ENCODE measurements around the gene GNB1L.
A peak's percentile ranks its signal among the peaks of the same experiment; 100 is the strongest.

The GNB1L gene

DNA sequence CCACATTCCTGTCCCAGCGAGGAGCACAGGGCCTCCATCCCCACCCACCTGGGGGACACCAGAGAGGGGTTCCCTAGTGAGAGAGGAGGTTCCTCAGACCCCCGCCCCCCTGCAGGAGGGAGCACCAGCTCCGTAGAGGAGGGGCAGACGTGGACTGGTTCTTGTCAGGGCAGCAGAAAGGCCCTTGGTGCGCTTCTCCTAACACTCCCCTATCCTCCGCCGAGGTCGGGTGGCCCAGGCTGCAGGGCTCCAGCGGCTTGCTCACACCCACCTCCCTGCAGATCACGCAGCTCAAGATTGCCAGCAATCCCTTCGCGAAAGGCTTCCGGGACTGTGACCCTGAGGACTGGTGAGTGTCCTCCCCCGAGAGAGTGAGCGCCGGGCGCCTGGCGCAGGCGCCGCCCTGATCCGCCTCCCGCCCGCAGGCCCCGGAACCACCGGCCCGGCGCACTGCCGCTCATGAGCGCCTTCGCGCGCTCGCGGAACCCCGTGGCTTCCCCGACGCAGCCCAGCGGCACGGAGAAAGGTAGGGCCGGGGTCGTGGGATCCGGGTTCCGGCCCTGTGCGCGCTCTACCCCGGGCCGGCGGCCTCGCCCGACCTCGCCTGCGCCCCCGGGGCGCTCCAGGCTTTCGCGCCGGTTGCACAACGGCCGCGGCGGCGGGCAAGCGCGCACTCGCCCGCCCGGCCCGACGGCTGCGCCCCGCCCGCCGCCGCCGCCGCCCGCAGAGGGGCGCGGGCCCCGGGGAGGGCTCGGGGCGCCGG, 89.0 kb downstream of the GNB1L start:
- DNase-seq (ENCODE audit: low read depth in 3 of 3, low spot score in 1 of 3) = no peak

DNA sequence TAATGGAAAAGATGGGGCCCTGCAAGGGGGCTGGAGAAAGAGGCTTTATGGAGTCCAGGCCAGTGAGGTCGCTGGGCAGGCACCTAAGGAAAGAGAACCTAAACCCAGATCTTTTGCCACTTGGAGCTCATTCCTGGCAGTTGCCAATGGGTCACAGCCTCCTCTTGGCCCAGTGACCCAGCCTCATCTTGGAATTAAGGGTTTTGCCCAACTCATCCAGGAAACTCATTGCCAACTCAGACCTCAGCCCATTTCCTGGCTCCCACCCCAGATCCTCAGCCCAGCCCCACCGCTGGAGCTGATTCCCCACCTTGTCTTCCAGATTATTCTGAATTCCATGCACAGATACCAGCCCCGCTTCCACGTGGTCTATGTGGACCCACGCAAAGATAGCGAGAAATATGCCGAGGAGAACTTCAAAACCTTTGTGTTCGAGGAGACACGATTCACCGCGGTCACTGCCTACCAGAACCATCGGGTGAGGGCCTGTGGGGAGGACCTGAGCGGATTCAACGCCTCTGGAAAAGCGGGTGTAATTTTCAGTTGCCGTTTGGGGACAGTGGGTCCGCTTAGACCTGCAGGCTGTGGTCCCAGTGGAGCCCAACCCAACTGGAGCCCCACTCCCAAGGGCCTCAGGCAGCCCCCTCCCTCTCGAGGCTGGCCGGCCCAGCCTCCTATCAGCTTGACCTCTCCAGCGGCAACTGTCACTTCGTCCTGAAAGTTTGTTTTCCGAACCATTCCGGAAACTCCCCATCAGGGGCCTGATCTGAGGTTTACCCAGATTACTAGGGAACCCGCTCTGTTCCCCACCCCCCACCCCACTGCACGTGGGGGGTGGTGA, 89.8 kb downstream of the GNB1L start:
- no peak for DNase-seq (ENCODE audit: low read depth in 3 of 3, low spot score in 1 of 3)

DNA sequence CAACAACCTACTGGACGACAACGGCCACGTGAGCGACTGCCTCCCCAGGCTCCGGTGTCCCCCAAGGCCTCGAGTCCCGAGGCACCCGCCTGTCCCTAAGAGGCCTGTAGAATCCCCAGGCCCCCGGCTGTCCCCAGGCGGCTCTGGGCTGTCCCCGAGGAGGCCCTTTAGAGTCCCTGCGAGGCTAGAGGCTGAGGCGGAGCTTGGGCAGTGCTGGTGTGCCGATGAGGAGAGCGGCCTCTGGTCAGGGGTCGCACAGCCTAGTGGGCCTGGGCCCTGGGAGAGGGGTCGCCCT, 90.4 kb downstream of the GNB1L start:
- no peak for DNase-seq (ENCODE audit: low read depth in 3 of 3, low spot score in 1 of 3)

DNA sequence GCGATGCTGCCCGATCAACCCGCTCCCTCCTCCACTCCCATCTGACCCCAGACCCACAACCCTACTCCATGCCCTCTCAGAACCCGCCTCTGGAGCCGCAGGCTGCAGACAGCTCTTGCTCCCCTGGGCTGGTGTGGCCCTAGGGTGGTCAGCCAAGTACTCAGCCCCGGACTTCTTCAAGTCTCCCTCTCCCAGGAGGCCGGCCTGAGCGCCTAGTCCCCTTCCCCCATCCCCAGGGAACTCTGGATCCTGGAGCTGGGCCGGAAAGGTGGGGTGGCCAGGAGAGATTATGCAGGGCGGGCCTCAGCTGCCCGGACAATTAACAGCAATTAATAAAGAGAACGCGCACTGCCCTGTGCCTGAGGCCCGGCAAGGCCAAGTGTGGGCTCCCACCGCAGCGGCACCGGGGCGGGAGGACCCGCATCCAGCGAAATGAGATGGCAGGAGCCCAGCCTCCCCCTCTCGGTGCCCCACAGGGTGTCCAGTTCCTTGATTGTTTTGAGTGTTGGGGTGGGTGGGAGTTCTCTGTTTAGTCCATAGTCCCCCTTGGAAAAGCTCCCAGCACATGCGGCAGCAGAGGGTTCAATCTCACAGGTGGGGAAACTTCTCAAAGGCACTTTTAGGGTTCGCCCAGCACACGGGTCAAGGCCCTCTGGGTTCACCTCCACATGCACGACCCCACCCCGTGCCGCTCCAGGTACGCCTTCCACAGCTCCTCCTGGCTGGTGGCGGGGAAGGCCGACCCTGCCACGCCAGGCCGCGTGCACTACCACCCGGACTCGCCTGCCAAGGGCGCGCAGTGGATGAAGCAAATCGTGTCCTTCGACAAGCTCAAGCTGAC, 91.0 kb downstream of the GNB1L start:
- no peak for DNase-seq (ENCODE audit: low read depth in 3 of 3, low spot score in 1 of 3)

DNA sequence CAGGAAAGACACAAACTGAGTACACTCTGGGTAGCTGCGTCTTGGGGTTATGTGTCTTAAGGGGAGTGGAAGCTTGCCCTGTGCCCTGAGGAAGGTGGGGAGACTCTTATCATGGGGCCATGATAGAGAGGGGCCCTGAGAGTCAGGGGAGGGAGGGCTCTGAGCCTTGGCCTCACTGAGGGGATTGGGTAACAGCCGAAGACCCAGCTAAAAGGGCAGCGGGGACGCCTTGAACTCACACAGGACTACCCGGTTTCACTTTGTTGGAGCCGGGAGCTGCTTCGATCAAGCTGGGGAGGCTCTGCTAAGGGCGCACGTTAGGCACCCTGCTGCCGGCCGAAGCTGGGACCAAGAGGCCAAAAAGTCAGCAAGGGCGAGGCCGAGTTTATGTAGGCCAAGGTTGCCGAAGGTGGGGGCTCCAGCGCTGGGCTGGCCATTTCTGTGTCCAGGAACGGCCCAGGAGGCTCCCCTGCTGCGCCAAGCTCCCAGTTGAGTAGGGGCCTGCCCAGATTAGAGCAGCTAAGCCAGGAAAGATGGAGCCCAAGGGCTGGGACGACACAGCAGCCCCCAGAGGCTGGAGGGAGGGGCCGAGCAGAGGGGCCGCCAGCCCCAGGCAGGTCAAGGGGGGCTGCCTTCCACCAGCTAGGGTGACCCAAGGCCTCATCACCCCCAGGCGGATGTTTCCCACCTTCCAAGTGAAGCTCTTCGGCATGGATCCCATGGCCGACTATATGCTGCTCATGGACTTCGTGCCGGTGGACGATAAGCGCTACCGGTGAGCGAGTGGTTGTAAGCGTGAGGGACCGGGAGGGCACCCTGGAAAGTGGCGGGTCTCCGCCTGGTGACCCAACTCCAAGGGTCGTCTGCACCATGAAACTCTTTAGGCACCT, 91.9 kb downstream of the GNB1L start:
- DNase-seq (ENCODE audit: low read depth in 3 of 3, low spot score in 1 of 3) = no peak

DNA sequence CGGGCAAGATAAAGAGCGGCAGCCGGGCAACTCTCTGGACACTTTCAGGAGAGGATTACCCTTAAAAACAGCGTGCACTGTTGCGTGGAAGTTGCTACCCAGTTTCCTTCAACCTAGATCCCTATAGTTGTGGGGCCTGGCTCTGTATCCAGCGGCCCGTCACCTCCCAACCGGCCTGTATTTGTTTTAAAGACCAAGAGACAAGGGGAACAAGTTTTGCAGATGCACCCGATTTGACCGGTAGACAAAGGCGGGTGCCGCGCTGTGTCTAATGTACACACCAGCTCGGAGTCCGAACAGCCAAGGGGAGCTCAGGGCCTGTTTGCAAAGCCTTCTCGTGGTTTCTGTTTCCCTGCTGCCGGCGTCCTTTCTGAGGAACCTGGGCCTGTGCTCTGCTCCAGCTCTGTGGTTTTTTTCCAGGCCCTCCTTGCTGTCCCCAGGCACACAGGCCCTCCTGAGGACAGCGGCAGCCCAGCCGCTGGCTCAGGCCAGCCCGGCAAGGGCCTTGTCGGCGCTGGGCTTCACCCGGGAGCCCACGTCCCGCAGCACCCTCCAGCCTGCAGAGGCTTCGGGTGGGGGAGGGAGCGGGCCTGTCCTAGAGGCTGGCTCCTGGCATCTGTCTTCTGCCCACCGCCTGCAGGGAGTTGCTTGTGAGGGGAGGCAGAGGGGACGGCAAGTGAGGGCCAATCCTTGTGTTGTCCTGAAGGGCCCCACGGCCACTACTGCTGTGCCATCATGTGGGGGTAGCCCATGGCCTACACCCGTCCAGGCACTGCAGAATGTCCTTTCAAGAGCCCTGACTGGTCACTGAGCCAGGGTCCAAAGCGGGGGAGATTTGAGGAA, 92.7 kb downstream of the GNB1L start:
- no peak for DNase-seq (ENCODE audit: low read depth in 3 of 3, low spot score in 1 of 3)

DNA sequence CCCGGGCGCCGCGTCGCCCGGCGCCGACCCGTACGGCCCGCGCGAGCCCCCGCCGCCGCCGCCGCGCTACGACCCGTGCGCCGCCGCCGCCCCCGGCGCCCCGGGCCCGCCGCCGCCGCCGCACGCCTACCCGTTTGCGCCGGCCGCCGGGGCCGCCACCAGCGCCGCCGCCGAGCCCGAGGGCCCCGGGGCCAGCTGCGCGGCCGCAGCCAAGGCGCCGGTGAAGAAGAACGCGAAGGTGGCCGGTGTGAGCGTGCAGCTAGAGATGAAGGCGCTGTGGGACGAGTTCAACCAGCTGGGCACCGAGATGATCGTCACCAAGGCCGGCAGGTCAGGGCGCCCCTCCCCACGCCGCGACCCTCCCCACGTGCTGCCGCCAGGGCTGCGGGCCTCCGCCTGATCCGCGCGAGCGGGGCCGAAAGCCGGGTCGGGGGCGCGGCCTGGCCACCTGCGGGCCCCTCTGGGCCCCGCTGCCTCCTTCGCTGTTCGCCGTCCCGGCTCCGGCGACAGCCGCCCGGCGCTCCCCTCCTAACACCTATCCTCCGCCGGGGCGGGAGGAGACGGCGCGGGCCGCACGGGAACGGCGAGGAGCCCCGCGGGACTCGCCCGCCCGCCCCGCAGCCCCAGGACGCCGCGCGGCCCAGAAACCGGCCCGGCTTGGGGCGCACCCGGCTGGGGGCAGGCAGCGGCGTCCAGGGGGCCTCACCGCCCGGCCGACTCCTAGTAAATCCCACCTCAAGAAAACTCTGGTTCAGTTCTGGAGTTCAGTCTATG, 93.5 kb downstream of the GNB1L start:
- DNase-seq (ENCODE audit: low read depth in 3 of 3, low spot score in 1 of 3) = no peak

DNA sequence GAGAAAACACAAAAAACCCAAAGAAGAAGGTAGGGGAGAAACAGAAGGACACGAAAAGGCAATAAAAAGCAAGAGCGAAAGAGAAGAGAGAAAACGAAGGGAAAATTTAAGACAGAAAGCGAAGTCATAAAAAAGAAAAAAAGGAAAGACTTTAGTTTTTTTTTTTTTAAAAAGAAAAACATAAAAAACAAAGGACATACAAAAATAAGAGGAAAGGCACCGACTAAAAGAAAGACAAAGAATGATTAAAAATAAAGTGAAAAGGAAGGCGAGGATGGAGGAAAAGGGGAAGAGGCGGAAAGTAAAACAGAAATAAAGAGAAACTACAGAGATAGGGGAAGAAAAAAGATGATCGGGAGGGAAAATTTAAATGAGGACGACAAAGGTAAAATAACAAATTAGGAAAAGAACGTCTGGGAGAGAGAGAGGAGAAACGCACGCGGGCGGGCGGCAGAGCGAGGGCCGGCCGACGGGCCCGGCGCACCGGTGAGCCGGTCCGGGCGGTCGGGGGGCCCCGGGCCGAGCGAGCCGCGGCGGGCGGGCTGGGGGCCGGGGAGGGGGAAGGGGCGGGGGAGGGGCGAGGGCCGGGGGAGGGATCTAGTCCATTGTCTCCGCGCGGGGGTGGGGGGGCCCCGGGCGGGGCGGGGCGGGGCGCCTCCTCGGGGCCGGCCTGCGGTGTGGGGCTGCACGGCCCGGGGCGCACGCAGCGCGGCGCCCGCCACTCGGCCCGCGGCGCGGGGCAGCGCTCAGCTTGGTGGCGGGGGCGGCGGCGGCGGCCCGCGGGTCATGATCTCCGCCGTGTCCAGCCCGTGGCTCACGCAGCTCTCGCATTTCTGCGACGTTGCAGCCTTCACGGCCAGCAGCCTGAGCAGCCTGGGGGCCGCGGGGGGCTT, 94.4 kb downstream of the GNB1L start, which contains the start of gene TBX1:
TBX1 (plus strand) TSS at position 721 of the 893 bp plus-strand sequence; CDS start at position 787, 66 bp downstream.
- no peak for DNase-seq (ENCODE audit: low read depth in 3 of 3, low spot score in 1 of 3)

DNA sequence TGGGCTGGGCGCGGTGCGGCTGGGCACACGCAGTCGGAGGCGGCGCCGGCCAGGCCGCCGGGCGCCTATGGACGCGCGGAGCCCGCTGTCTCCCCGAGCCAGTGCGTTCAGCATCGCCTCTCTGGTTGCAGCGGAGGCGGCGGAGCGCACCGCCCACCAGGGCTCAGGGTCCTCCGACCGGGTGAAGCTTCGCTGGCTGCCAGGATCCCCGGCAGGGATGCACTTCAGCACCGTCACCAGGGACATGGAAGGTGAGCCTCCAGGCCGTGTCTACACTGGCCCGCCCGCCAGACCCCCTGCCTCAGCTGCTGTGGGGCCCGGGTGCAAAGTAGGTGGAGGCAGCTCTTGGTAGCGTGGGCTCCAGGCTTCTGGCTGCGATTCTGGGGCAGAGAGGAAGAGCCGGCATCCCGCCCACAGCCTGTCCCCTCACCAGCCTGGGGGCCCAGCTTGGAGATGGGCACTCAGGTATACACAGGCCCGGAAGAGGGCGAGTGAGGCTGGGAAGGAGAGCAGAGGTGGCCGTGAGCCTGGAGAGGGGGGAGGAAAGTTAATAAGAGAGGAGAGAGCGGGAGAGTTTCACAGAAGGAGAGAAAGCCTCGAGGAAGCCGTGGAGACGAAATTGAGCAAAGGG, 95.1 kb downstream of the GNB1L start:
- DNase-seq (ENCODE audit: low read depth in 3 of 3, low spot score in 1 of 3) = no peak

DNA sequence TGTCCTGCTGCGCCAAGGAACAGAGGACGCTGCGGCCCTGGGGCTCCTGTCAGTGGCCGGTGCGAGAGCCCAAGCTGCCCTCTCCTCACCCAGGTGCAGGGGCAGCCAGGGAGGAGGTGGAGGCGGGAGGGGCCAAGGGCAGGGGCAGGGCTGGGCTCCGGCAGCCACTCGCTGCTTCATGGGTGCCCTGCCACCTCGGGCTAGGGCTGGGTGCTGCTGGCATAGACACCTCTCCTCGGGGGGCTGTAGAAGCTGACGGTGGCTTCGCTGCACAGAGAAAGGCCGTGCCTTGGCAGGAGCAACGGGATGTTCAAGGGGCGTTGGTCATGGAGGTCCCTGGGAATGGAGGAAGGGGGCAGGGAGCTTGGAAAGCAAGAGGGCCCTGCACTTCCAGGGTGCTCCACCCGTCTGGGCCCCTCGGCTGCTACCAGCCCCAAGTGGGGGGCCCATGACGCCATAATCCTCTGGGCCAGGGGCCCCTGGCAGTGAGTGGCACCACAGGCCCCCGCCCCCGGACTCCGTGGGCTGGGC, 95.7 kb downstream of the GNB1L start:
- no peak for DNase-seq (ENCODE audit: low read depth in 3 of 3, low spot score in 1 of 3)

DNA sequence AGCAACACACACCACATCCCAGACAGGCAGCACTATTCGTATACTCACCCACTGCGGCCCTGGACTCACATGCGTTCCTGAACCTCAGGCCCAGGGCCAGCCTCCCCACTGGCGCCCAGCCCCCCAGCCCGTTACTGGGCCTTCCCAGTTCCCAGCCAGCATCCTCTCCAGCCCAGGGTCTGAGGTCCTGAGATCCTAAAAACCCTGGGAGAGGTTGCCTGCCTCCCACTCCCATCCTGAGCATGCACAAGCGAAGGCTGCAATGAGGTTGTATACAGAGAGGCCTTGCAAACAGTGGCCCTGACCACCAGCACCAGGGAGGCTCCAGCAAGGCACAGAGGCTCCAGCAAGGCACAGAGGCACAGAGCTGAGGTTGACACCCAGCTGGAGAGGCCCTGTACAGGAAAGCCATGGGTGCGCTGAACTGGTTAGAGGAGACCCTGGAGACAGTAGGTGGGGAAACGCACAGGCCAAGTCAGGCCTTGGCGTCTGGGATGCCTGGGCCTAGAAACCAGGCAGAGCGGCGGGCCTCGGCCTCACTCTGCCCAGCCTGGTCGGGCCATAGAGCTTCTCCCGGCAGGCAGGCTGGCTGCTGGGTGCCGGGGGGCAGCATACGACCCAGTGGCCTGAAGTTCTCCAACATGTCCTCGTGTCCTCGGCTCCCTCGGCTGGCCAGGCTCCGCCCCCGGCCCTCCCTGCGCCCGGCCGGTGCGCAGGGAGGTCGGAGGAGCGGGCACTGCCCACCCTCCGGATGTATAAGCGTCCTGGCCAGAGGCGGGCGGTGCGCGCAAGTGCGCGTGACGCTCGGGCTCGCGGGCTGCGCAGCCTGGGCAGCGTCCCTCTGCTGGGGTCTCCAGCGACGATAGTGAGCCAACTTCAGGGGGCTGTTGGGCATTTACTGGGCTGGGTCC, 96.4 kb downstream of the GNB1L start:
- no peak for DNase-seq (ENCODE audit: low read depth in 3 of 3, low spot score in 1 of 3)

DNA sequence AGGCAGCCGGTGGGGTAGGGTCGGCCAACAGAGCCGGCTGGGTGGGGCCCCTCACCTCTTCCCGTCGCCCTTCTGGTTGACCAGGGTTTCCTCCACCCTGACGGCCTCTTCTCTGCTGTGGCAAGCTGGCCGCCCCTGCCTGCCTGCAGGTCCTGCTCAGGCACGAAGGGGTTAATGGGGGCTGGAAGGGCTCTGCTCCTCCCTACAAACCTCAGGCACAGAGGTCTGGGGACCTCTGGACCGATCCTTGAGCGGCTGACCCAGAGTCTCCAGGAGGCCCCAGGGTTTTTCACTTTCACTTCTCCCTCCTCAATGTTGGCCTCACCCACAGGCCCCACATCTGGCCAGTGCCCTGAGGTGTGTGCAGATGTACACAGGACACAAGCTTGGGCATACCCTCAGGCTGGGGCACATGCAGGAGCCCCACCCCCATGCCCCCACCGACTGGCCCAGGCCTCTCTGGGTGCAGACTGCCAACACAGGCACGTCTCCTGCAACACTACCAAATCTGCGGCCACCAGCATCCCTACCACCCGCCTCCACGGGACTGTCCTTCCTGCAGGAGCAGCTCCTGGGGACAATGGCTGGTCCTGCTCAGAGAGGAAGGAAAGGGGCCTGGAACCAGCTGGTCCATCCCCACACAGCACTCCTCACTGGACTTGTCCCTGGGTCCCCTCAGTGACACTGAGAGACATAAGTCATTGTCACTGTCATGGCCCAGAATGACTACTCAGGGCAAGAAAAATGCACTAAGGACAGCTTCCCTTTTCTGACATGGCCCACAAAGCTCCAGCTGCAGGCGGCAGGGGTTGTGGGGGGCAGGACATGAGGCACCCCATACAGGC, 97.3 kb downstream of the GNB1L start:
- no peak for DNase-seq (ENCODE audit: low read depth in 3 of 3, low spot score in 1 of 3)

DNA sequence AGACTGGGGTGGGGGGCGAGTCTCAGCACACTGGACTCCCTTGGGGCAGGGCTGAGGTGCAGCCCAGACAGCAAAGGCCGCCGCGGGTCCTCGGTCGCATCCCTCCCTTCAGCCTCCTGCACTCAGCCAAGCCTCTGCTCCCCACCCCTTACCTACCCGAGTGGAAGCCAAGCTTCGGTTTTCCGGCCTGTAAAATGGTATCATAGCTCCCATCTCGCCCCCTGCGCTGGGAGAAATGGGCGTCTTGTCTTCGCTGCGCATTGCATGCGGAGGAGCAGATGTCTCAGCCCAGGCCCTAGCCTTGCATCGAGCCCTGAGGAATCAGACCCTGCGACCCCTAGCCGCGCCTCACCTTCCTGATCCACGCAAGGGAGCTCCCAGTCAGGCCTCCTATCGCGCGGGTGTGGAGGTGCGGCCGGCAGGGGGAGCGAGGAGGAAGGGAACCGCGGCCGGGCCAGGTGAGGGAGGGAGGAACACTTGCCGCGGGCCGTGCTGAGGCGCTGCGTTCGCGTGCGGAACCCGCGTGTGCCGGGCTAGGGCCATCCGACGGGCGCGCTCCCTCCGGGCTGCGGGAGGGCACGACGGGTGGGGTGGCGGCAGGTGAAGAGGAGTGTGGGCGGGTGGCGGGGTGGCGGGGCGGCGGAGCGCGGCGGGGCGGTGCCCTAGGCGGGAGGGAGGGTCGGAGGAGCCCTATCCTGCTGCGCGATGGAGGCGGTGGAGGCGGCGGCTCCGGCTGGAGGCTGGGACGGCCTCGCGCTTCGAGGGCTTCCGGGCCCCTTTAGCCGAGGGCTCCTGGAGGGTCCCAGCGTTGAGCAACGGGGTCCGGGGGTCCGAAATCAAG, 98.2 kb downstream of the GNB1L start:
- DNase-seq (ENCODE audit: low read depth in 3 of 3, low spot score in 1 of 3) = peak; percentile 20 to 52 (median 50)

DNA sequence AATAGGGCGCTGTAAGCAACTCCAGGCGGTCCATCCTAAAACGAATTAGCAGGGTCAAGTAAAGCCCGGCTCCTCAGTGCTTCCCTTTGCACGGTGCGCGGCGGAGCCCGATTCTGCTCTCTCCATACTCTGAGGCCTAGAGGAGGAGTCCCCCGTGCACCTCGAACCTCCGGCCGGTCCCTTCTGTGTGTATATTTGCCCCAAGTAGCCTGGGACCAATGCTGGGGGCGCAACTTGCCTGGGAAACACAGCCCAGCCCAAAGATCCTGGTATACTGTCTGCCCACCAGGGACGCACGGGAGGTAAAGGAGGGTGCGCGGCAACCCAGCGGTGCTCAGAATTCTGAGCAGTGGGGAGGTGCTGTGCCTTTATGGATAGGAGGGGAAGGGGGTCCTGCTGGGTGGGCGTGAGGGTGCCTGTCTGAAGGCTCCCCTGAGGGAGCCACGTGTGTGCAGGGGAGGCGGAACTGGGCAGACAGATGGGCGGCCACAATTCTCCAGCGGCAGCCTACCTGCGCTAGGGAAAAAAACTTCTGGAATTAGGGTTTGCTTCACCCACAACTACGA, 98.9 kb downstream of the GNB1L start:
- DNase-seq (ENCODE audit: low read depth in 3 of 3, low spot score in 1 of 3) = no peak

Measured in stimulated activated CD4-positive, alpha-beta T cell treated with anti-CD3 and anti-CD28 coated beads, TNF-alpha, amount 100 ng/mL, for 1 hour (primary cell).